GM21528 (cell line): ENCODE measurements around the gene NFIC.
"Not testable (repeated sequence)": the region's sequence is repeated elsewhere in the genome, so short reads cannot be mapped to it uniquely, and the experiment has no call there.

Source experiments
- ATAC-seq: cut with Tn5 transposase; IDR thresholded peaks from one replicate; pipeline ENCODE4 v1.9.1; 2021; ENCODE audit warnings: mild to moderate bottlenecking, moderate library complexity; ENCODE audit not compliant: unreplicated experiment, low FRiP score

The NFIC gene

DNA sequence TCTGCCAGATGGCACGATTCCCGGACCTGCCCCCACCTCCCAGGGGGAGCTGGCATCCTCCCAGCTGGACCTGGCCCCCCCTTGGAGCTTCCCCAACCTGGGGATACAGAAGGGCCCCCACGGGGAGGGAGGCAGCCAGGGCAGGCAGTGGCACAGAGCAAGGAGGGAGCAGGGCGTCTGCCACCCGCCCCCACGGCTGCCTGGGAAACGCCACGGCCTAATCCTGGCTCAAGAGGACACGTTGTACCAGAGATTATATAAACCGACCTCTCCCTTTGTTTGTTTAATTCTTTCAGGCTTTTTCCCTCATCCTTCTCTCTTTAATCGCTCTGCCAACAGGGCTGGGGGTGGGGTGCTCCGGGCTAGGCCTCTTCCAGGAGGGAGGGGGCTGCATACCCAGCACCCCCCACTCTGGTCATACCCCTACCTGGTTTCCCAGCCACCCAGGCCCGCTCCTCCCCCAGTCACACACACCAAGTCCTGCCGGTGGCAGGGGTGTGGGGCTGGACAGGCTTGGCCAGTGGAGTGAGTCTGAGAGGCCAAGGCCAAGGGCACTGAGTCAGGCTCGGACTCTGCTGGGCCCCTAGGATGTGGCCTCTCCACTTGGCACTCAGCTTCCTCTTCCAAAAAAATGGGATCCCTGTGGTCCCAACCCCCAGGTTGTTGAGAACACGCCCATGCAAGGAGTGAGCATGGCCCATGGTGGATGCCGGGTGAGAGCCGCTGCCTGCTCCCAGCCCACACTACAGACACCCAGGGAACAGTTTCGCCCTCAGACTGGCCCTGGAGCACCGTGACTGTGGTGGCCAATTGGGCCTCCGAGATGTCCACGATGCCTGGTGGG is 29.5 kb upstream of the NFIC start:
- ATAC-seq, result no peak

DNA sequence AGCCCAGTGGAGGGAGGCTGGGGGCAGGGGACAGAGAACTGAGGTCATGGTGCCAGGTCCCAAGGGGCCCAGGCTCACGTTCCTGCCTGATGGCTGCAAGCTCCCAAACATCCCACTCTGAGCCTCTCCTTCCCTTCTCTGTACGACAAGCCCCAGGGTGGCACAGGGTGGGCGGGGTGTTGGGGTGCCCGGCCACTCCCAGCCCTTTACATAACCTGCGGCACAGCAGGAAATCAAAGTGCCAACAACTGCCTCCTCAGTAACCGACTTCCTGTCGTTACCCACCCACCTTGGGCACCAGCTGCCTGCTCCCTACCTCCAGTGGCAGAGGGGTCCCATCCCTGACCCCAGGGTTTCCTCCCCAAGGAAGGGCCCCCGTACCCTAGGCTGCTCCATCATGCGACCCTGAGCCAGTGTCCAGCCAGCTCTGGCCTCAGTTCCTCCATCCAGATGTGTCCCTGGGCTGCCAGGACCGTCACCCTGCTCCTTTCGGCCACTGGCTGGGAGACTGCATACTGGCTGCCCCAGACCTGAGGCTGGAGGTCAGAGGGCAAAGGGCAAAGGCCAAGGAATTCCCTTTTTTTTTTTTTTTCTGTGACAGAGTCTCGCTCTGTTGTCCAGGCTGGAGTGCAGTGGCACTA is 27.7 kb upstream of the NFIC start:
- no peak for ATAC-seq

DNA sequence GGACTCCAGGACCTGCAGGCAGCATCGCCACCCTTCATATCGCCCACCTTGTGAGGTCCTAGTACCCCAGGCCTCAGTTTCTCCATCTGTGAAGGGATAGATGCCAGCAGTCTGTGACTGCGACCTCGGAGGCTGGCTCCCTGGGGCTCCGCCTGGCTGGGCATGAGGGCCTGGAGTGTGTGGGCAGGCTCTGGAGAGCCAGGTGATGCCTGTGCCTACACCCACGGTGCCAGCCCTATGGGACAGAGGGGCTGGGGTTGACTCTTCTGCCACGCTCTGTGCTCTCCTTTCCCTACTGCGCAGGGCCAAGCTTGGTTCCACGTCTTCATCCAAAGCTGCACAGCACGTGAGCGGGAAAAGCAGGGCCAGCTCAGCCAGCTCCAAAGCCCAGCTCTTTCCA is 26.0 kb upstream of the NFIC start:
- no peak for ATAC-seq

DNA sequence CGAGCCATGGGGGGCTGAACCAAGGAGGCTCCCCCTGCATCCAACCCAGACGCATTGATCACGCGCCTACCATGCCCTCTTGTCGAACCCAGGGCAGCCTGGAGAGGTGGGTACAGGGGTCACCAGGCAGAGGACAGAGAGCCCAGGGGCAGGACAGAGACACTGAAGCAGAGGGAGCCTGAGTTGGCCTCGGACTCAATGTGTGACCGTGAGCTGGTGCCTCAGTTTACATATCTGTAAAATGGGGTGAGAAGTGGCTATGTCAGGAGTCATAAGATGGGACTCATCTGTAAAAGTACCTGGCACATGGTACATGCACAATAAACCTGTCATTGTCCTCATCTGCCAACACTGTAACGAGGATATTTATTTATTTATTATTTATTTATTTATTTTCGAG is 24.1 kb upstream of the NFIC start:
- no peak for ATAC-seq

DNA sequence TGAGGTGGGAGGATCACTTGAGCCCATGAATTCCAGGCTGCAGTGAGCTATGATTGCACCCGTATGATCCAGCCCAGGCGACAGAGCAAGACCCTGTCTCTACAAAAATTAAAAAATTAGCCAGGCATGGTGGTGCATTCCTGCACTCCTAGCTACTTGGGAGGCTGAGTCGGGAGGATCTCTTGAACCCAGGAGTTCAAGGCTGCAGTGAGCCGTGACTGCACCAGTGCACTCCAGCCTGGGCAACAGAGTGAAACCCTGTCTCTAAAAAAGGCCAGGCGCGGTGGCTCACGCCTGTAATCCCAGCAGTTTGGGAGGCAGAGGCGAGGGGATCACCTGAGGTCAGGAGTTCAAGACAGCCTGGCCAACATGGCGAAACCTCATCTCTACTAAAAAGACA is 23.4 kb upstream of the NFIC start:
- ATAC-seq, result not testable (repeated sequence)

DNA sequence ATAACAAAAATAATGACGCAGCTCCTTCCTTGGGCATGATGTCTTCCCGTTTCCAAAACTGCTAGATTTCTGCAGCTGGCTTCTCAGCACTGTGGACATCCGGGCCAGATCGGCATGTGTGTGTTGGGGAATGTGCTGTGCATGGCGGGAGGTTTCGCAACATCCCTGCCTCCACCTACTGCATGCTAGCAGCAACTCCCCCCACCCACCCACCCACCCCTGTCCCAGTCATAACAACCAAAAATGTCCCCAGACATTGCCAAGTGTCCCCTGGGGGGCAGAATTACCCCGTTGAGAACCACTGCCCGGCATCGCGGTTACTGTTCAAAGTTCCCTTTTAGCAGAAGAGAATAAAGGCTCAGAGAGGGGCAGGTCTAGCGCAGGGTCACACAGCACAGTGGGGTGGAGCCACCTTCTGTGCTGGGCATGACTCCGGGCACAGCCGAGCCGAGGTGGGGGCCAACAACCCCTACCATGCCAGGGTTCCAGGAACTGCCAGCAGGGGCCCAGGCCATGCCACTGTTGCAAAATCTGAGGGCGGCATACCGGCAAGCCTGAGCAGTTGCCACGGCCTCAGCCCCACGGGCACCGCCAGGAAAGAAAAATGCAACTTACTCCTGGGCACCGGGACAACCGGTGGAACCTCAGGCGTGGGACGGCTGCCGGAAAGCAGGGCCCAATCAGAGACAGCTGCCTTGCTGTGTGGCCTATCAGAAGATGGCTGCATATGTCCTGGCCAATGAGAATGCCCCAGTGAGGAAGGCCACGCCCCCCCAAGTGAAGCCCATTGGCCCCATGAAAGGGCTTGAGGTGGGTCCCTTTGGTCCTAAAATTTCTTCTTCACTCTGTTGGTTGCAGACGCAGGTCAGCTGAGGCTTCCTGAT is 22.5 kb upstream of the NFIC start:
- ATAC-seq, result no peak

DNA sequence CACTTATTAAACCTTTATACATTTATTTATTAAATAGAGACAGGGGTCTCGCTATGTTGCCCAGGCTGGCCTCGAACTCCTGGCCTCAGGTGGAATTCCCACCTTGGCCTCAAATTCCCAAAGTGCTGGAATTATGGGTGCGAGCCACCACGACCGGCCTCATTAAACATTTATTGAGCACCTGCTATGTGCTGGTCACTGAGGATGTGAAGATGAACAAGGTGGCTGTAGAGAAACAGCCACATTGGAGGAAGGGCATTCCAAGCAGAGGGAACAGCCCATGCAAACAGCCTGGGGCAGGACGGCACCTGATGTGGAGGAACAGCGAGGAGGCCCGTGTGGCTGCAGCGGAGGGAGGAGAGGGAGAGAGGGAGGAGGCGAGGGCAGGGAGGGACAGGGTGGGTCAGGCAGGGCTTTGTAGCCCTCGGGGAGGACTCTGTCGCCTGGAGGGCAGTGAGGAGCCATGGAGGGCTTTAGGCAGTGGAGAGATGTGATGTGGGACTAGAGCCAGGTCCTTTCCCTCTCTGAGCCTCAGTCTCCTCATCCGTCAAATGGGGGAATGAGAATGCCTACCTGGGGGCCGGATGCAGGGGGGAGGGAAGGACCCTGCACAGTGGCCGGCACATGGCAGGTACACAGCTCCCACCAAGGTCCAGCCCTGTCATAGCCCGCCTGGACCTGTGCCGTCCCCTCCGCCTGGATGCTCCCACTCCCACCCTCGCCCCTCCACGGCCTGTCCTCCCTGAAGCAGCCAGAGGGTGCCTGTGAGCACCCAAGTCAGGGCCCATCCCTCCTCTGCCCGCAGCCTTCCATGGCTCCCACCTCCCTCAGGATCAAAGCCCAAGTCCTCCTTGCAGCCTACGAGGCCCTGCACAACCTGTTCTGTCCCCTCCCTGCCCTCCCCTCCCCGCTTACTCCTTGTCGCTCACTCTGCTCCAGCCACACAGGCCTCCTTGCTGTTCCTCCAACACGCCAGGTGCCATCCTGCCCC is 21.5 kb upstream of the NFIC start:
- no peak for ATAC-seq

DNA sequence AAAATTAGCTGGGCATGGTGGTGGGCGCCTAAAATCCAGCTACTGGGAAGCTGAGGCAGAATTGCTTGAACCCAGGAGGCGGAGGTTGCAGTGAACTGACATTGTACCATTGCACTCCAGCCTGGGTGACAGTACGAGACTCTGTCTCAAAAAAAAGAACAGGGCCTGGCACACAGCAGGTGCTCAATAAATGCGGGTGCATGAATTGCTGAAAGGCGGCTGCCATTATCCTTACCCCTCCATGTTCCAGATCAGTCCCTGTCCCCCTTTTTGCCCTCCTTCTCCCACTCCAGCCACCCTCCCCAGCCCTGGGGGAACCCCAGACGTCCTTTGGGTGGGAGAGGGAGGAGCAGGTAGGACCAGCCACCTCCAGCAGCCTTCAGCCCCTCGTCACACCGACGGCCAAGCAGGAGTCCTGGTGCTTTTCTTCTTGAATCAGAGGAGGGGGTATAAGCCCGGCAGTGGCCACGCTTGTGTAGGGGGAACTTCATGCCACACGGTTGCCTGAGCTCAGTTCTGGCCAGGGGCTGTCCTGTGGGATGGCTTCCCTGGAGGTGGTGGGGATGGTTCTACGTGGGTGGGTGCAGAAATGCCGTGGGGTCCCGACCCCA is 20.4 kb upstream of the NFIC start:
- no peak for ATAC-seq

DNA sequence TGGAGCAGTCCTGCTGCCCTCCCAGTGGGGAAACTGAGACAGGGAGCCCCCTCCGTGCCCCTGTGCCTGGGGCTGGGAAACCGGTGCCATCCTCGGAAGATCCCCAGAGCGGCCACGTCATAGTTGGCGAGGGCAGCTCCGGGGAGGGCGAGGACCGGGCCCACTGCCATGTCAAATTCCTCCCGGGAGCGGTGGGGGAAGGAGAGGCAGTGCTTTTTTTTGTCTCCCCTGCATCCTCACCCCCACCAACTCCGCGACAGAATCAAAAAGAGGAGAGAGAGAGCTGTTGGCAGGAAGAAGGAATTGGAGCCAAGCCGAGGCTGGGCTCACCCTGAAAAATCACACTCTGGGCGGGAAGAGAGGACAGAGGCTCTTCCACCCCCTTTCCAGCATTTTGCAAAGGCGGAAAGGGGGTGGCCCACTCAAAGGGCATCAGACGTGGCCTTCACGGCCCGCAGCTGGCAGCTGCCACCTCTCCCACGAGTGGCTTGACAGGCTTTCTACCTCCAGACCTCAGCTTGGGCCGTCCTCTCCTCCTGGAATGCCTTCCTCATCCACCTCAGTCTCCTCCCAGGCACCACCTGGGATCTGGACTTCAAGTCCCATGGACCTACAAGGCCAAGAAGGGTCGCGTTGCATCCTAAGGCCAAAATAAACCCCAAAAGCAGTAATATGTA is 19.6 kb upstream of the NFIC start:
- no peak for ATAC-seq

DNA sequence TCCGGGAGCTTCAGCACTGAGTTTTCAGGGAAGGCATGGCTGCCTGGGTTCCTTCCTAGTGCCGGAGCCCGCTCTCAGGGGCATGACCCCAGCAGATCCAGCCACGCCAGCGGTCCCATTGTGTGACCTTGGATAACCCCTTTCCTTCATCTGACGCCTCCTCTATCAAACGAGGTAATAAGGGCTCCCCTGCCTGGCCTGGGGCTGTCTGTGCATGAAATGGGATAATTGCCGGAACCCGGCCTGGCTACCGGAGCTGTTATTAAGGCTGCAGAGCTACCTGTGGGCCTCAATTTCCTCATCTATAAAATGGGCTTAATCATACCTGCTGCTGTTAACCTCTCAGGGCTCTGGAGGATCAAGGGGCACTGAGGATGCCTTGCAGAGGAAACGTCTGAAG is 18.3 kb upstream of the NFIC start:
- ATAC-seq, result no peak

DNA sequence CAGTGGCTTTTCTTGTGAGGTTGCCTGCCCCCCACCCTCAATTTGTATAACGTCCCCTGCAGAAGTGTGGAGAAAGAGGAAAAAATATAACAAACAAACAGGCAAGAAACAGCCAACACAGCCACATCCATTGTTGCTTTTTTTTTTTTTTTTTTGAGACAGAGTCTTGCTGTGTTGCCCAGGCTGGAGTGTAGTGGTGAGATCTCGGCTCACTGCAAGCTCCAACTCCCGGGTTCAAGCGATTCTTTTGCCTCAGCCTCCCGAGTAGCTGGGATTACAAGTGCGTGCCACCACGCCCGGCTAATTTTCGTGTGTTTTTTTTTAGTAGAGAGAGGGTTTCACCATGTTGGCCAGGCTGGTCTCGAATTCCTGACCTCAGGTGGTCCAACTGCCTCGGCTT is 17.9 kb upstream of the NFIC start:
- not testable (repeated sequence) for ATAC-seq

DNA sequence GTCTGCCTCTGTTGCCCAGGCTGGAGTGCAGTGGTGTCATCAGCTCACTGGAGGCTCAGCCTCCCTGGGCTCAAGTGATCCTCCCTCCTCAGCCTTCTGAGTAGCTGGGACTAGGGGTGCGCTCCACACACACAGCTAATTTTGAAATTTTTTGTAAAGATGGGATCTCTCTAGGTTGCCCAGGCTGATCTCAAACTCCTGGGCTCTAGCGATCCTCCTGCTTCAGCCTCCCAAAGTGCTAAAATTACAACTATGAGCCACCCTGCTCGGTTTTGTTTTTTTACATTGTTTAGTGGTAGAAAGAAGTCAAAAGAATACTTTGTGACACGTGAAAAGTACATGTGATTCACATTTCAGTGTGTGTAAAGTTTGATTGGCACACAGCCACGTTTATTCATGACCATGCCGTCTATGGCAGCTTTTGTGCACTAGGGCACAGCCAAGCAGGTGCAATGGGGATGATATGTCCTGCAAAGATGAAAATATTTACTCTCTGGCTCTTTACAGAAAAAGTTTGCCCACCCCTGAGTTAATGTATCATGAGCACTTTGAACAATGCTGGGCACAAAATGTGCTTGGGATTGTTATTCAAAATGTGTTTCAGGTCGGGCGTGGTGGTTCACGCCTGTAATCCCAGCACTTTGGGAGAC is 16.2 kb upstream of the NFIC start:
- no peak for ATAC-seq

DNA sequence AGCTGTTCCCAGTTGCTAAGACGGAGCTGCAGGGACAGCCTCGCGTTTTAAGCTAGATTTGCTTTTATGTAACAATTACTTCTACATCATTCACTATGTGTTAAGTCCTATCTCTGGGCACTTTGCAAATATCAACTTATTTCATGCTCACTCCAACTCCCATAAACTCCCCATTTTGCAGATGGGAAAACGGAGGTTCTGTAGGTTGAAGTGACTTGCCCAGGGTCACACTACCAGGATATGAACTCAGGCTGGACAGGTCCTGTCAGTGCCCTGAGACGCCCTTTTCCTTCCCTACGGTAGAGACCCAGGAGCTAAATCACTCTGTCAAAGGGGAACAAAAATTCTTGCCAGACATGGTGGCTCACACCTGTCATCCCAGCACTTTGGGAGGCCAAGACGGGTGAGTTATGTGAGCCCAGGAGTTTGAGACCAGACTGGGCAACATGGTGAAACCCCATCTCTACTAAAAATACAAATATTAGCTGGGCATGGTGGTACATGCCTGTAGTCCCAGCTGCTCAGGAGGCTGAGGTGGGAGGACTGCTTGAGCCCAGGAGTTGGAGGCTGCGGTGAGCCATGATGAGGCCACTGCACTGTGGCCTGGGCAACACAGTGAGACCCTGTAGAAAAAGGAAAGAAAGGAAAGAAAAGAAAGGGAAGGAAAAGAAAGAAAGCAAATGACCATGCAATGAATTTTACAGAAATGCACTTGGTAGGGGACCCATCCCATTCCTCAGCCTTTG is 14.5 kb upstream of the NFIC start:
- ATAC-seq, result no peak

DNA sequence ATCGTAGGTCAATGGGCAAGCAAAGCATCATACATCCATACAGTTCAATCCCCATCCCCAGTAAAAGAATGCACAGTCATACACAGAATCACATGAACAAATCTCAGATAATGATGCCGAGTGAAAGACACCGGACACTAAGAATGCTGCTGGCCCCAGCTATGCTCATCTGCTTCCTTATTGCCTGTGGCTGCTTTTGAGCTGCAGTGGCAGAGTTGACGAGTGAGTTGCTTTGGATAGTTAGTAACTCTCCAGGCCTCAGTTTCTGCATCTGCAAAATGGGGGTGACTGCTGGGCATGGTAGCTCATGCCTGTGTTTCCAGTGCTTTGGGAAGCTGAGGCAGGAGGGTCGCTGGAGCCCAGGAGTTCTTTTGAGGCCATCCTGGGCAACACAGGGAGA is 12.9 kb upstream of the NFIC start:
- no peak for ATAC-seq

DNA sequence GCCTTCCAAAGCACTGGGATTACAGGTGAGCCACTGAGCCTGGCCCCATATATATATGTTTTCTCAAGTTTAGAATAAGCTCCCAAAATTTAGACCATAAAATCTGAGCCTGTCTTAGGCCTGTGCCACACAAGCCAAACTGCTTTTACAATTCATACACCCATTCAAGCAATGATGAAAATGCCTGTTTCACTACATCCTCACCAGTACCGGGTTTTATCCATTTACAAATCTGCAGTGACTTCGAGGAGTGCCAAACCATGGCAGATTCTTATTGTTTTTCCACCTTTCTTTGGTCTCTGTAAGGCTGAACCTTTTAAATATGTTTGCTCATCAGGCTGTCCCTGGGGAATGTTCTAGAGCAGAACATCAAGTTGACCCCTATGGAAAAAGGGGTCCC is 9.6 kb upstream of the NFIC start:
- ATAC-seq, result no peak

DNA sequence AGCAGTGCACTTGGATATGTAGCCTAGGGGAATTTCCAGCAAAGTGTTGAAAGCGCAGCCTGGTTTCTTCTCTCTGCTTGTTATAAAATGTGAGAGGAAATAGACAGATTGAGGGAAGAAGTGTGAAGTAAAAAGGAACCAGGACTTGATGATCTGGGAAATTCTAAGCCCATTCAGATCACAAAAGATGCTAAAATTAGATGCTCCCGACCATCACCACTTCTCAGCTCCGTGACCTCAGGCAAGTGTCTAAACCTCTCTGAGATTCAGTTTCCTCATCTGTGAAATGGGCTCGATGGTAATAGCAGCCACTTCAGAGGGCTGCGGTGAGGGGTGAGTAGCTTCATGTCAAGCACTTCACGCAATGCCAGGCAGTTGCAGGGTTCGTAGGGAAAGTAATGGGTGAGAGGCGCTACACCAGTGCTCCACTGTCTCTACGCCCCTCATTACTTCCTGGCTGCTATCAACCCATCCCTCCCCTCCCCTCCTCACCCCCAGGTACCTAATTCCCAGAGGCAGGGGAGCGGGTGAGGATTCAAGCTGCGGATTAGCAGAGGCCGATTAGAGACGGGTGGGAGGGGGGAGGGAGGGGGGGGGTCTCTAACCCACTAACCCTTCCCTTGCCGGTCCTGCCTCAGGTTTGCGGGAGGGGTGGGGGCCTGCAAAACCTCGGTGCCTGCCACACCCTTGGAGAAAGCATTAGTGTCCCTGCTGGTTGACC is 9.0 kb upstream of the NFIC start:
- ATAC-seq, result no peak

DNA sequence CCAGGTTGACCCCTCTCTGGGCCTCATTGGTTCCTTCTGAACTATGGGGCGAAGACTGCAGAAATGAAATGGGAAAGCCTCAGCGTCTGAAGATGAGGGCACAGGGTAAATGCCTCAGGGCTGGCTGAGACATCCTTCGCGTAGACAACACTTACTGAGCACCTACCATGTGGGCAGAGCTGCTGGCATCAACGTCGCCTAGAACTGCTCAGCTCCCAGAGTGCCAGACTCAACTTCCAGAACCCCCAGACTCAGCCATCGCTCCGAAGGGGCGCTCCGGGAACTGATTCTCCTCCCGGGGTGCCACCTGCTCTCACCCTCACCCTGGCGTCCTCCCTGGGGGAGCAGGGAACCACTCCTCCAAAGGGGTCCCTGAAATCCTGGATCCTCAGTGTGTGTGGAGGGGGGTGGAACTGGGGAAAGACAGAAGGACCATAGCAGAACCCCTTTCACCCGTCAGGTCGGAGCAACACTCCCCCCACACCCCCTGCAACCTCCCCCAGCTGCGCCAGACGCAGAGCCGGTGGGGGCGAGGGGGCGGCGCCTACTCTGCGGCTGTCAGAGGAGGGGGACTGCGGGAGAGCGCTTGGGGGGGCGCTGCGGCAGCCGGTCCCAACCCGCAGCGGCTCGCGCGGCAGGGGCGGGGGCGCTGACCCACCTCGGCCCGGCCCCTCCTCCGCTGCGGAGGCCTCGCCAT is 8.2 kb upstream of the NFIC start:
- no peak for ATAC-seq
